IMR-90 (cell line): ENCODE measurements around the gene DLGAP3. TPM values are rescaled to one million over a fixed set of nuclear protein-coding genes. Genes with fewer than 3 reads are reported as not detected.

Experiments
- ATAC-seq: fragments of 200-7000 bp; cut with Tn5 transposase; 2 replicates; pipeline ENCODE4 v1.9.1; 2020; ENCODE audit warnings: low read depth, mild to moderate bottlenecking, moderate library complexity
- BruUV-seq: library from RNA; stranded (reverse); fragments of 400-500 nt; replicated peaks from 2 replicates; lab custom pipeline; 2021; lab: Mats Ljungman, UMichigan
- CTCF ChIA-PET: fragments of 300-600 bp; formaldehyde crosslinking; extraction: SDS; loops from one replicate; lab custom pipeline; 2021; ENCODE audit warnings: antibody characterized with exemption; lab: Yijun Ruan, JAX
- POLR2A ChIA-PET: fragments of 300-600 bp; sonication (Branson Sonifier 250); formaldehyde crosslinking; loops from one replicate; lab custom pipeline; 2022; ENCODE audit warnings: antibody characterized with exemption; ENCODE audit not compliant: unreplicated experiment; lab: Charles Lee
- DNase-seq: peaks from one replicate; pipeline ENCODE4 v3.0.0; 2013
- H2AFZ ChIP-seq: replicated peaks from 2 replicates; pipeline ENCODE3; 2013; ENCODE audit warnings: low read length, mild to moderate bottlenecking; ENCODE audit not compliant: poor library complexity
- H2AK5ac ChIP-seq: 2 replicates; pipeline ENCODE4 v1.6.1; 2013; ENCODE audit warnings: low read depth, low read length, inconsistent platforms
- H2AK9ac ChIP-seq: replicated peaks from 2 replicates; pipeline ENCODE3; 2013; ENCODE audit warnings: mild to moderate bottlenecking, low read depth, low read length, moderate library complexity; ENCODE audit not compliant: poor library complexity
- H2BK120ac ChIP-seq: 2 replicates; pipeline ENCODE4 v1.6.1; 2013; ENCODE audit warnings: low read depth, low read length, inconsistent platforms
- H2BK15ac ChIP-seq: 3 replicates; pipeline ENCODE4 v1.6.1; 2013; ENCODE audit warnings: low read depth, low read length, inconsistent platforms
- H2BK20ac ChIP-seq: 2 replicates; pipeline ENCODE4 v1.6.1; 2013; ENCODE audit warnings: low read depth, mild to moderate bottlenecking, inconsistent platforms, low read length, moderate library complexity
- H2BK5ac ChIP-seq: 2 replicates; pipeline ENCODE4 v1.6.1; 2013; ENCODE audit warnings: mild to moderate bottlenecking, low read depth, low read length, inconsistent platforms; ENCODE audit not compliant: poor library complexity, severe bottlenecking
- H3K14ac ChIP-seq: replicated peaks from 2 replicates; pipeline ENCODE4 v1.6.1; 2013; ENCODE audit warnings: low read depth, low read length, inconsistent platforms
- H3K18ac ChIP-seq: 2 replicates; pipeline ENCODE4 v1.6.1; 2013; ENCODE audit warnings: low read depth, low read length, control low read depth
- H3K23ac ChIP-seq: 2 replicates; pipeline ENCODE4 v1.6.1; 2013; ENCODE audit warnings: low read depth, low read length, inconsistent platforms
- H3K27ac ChIP-seq: 2 replicates; pipeline ENCODE4 v1.5.1; 2013; ENCODE audit warnings: mild to moderate bottlenecking, control low read depth, low read length; ENCODE audit not compliant: insufficient read depth
- H3K27me3 ChIP-seq: 2 replicates; pipeline ENCODE4 v1.6.1; 2013; ENCODE audit warnings: low read length; ENCODE audit not compliant: control insufficient read depth, insufficient read depth
- H3K36me3 ChIP-seq: 2 replicates; pipeline ENCODE4 v1.6.1; 2013; ENCODE audit warnings: low read length, mixed read lengths; ENCODE audit not compliant: control insufficient read depth, insufficient read depth
- H3K4ac ChIP-seq: 2 replicates; pipeline ENCODE4 v1.6.1; 2013; ENCODE audit warnings: low read depth, low read length, inconsistent platforms
- H3K4me1 ChIP-seq: 2 replicates; pipeline ENCODE4 v1.6.1; 2013; ENCODE audit warnings: low read length, mixed read lengths; ENCODE audit not compliant: control insufficient read depth, insufficient read depth
- H3K4me2 ChIP-seq: 2 replicates; pipeline ENCODE4 v1.6.1; 2013; ENCODE audit warnings: low read depth, mild to moderate bottlenecking, control low read depth, low read length, moderate library complexity
- H3K4me3 ChIP-seq: 2 replicates; pipeline ENCODE4 v1.5.1; 2013; ENCODE audit warnings: low read depth, mild to moderate bottlenecking, control low read depth, low read length, moderate library complexity; ENCODE audit not compliant: insufficient read depth
- H3K56ac ChIP-seq: 2 replicates; pipeline ENCODE4 v1.6.1; 2013; ENCODE audit warnings: low read length, inconsistent platforms; ENCODE audit not compliant: insufficient read depth; ENCODE audit errors: extremely low read depth
- H3K79me1 ChIP-seq, 2 experiments: 2 replicates each; pipeline ENCODE4 v1.6.1; 2013; ENCODE audit warnings: low read length in 2 of 2, inconsistent platforms in 1 of 2, low read depth in 1 of 2
- H3K9ac ChIP-seq: 2 replicates; pipeline ENCODE4 v1.6.1; 2013; ENCODE audit warnings: low read depth, low read length, control low read depth
- H3K9me1 ChIP-seq: 2 replicates; pipeline ENCODE4 v1.6.1; 2013; ENCODE audit warnings: low read length, inconsistent platforms; ENCODE audit not compliant: insufficient read depth
- H3K9me3 ChIP-seq: 2 replicates; pipeline ENCODE4 v1.6.1; 2013; ENCODE audit warnings: low read length; ENCODE audit not compliant: control insufficient read depth, insufficient read depth
- H4K20me1 ChIP-seq: 2 replicates; pipeline ENCODE4 v1.6.1; 2013; ENCODE audit warnings: low read length, inconsistent platforms; ENCODE audit not compliant: insufficient read depth
- H4K5ac ChIP-seq: 2 replicates; pipeline ENCODE4 v1.6.1; 2013; ENCODE audit warnings: mild to moderate bottlenecking, low read depth, low read length, control low read depth
- H4K8ac ChIP-seq, 2 experiments: 2 replicates each; pipeline ENCODE4 v1.6.1; 2013; ENCODE audit warnings: low read depth in 2 of 2, low read length in 2 of 2, control low read depth in 1 of 2, inconsistent platforms in 1 of 2
- H4K91ac ChIP-seq: 2 replicates; pipeline ENCODE4 v1.6.1; 2013; ENCODE audit warnings: low read depth, low read length, inconsistent platforms; ENCODE audit not compliant: insufficient read depth
- BHLHE40 ChIP-seq: fragments of 150-350 bp; IDR thresholded peaks from 2 replicates; pipeline ENCODE4 v1.6.1; 2016; ENCODE audit warnings: mild to moderate bottlenecking, low read depth, low read length
- WGBS, 2 experiments: methylation state at CpG; one replicate each; pipeline versions ENCODE4 v1.1.5 to v1.1.7; 2013; ENCODE audit warnings: missing lambda C conversion rate in 2 of 2; ENCODE audit not compliant: insufficient read length in 1 of 2; ENCODE audit errors: extremely low coverage in 2 of 2; 5-methylcytosine and 5-hydroxymethylcytosine counted together
- dilution Hi-C: fragments of 300-500 bp; cut with HindIII; formaldehyde crosslinking; loops from one replicate; pipeline ENCODE4 v1.14.3; 2018; ENCODE audit warnings: low sequenced_read_pairs; ENCODE audit not compliant: unreplicated experiment
- in situ Hi-C: fragments of 300-500 bp; cut with MboI; formaldehyde crosslinking; loops from 3 replicates; pipeline ENCODE4 v1.14.3; 2019; ENCODE audit warnings: low sequenced_read_pairs, inconsistent platforms, mixed read lengths
- intact Hi-C: fragments of 100-400 bp; cut with micrococcal nuclease; formaldehyde crosslinking; loops from 2 replicates; pipeline ENCODE4 v1.10.0; 2022
- polyA plus RNA-seq, 3 experiments: library from polyadenylated mRNA; depleted of rRNA; stranded (reverse); fragments of >200 nt; gene quantifications; 2 replicates each; pipeline ENCODE4 v1.2.3, GENCODE V29; 2012; ENCODE audit warnings: low replicate concordance in 1 of 3
- total RNA-seq: library from RNA; depleted of rRNA; stranded (reverse); fragments of >200 nt; gene quantifications from 2 replicates; pipeline ENCODE4 v1.2.3, GENCODE V29; 2012

The DLGAP3 gene
- total and polyA plus RNA-seq, 2 of the 4 experiments (the other 2 are of a cell fraction) = 0.02 TPM; not detected in 1

GRCh38 chr1:34884961-34885360 is 44.5 kb downstream of the DLGAP3 start:
- Histone ChIP-seq H3K36me3 (no peaks in the 10 kb centered on the region), H2AFZ (peak overlapping the region; percentile 75), H4K20me1 (no peaks in the 10 kb centered on the region), H3K9me1 (no peaks in the 10 kb centered on the region), H2BK120ac (no peak overlapping the region), H2BK20ac (no peak overlapping the region), H4K5ac (no peak overlapping the region), H3K18ac (no peak overlapping the region), H3K9ac (no peak overlapping the region), H4K91ac (no peak overlapping the region), H4K8ac (no peak overlapping the region), H3K14ac (no peak overlapping the region), H3K4ac (no peak overlapping the region), H2BK5ac (no peak overlapping the region), H3K4me2 (no peak overlapping the region), H3K23ac (no peak overlapping the region), H3K4me3 (no peak overlapping the region), H3K4me1 (no peaks in the 10 kb centered on the region), H3K27ac (no peak overlapping the region), H2AK9ac (no peak overlapping the region), H3K79me1 (no peaks in the 10 kb centered on the region), H2AK5ac (no peak overlapping the region), H3K56ac (no peak overlapping the region), H2BK15ac (no peak overlapping the region), H3K27me3 (peaks cover 27% of the 10 kb centered on the region), H3K9me3 (0 out of 2 replicates have a peak, but pooled peaks cover 2% of the 10 kb centered on the region)
- POLR2A ChIA-PET = no interaction called here
- BruUV-seq = no TSS peak
- ATAC-seq (no peak; the same call in 1 of the 2 replicates), DNase-seq (no peak)
- WGBS, 2 experiments = 7% methylated on average over 7 of the region's 19 CpGs; no CpG with 5 or more reads in 1 of the 2 experiments
- intact Hi-C loops = no loop called here
- in situ Hi-C loops = no loop called here
- TF ChIP-seq BHLHE40 = no peak
- dilution Hi-C loops = no loop called here
- CTCF ChIA-PET = no interaction called here
